ENCODE results near the gene TTLL13.

The TTLL13 gene

GRCh38 chr15:90239371-90239770 is 10.0 kb upstream of the TTLL13 start:
- TF ChIP-seq EZH2phosphoT487 (IDR thresholded peaks at IDR 0.05; ENCODE audit: low read length) (no peak), CTCF (IDR thresholded peaks at IDR 0.05; ENCODE audit: low read length) (no peak), EZH2 (optimal IDR thresholded peaks at IDR 0.05; ENCODE audit: low read depth, low read length) (no peak)
- DNase-seq: no peak
- Histone ChIP-seq H3K4me3 (ENCODE audit: low read length) (no peak overlapping the region), H3K9me3 (replicated peaks; ENCODE audit: insufficient read depth, low read length) (no peaks in the 10 kb centered on the region), H3K9ac (ENCODE audit: low read length) (no peak overlapping the region), H3K79me2 (ENCODE audit: low read length) (no peaks in the 10 kb centered on the region), H3K4me2 (ENCODE audit: low read depth, low read length) (no peak overlapping the region), H3K27me3 (replicated peaks; ENCODE audit: insufficient read depth, low read length) (no peaks in the 10 kb centered on the region), H3K27ac (ENCODE audit: low read length) (no peak overlapping the region), H3K4me1 (ENCODE audit: low read length) (no peaks in the 10 kb centered on the region), H3F3A (ENCODE audit: insufficient read depth, low read length) (peaks cover 6% of the 10 kb centered on the region; the same call in 1 of the 2 replicates), H2AFZ (ENCODE audit: low read length) (no peak overlapping the region), H3K9me2 (replicated peaks; ENCODE audit: insufficient read depth, low read length) (no peaks in the 10 kb centered on the region), H3K36me3 (replicated peaks; ENCODE audit: insufficient read depth, low read length) (no peaks in the 10 kb centered on the region), H4K20me1 (ENCODE audit: insufficient read depth, low read length) (no peaks in the 10 kb centered on the region)

- no peak overlapping the region for H2AFZ ChIP-seq (ENCODE audit: low read length)
- H4K20me1 ChIP-seq (ENCODE audit: insufficient read depth, low read length): no peaks in the 10 kb centered on the region
- DNase-seq: no peak
- no peak overlapping the region for H3K27ac ChIP-seq (ENCODE audit: low read length)
- H3K4me3 ChIP-seq (ENCODE audit: low read length): no peak overlapping the region
- no peaks in the 10 kb centered on the region for H3K27me3 ChIP-seq (replicated peaks; ENCODE audit: insufficient read depth, low read length)
- no peaks in the 10 kb centered on the region for H3K9me2 ChIP-seq (replicated peaks; ENCODE audit: insufficient read depth, low read length)
- no peaks in the 10 kb centered on the region for H3K4me1 ChIP-seq (ENCODE audit: low read length)
- H3F3A ChIP-seq (ENCODE audit: insufficient read depth, low read length): no peaks in the 10 kb centered on the region
- H3K9me3 ChIP-seq (replicated peaks; ENCODE audit: insufficient read depth, low read length): no peaks in the 10 kb centered on the region
- no peaks in the 10 kb centered on the region for H3K79me2 ChIP-seq (ENCODE audit: low read length)
- TF ChIP-seq CTCF (IDR thresholded peaks at IDR 0.05; ENCODE audit: low read length): no peak
- TF ChIP-seq EZH2 (optimal IDR thresholded peaks at IDR 0.05; ENCODE audit: low read depth, low read length): no peak
- no peak for TF ChIP-seq EZH2phosphoT487 (IDR thresholded peaks at IDR 0.05; ENCODE audit: low read length)
- H3K4me2 ChIP-seq (ENCODE audit: low read depth, low read length): no peak overlapping the region
- H3K36me3 ChIP-seq (replicated peaks; ENCODE audit: insufficient read depth, low read length): no peaks in the 10 kb centered on the region
- no peak overlapping the region for H3K9ac ChIP-seq (ENCODE audit: low read length)
Observed at GRCh38 chr15:90240856-90241255, 8.5 kb upstream of the TTLL13 start.

- no peaks in the 10 kb centered on the region for H3K36me3 ChIP-seq (replicated peaks; ENCODE audit: insufficient read depth, low read length)
- no peak overlapping the region for H2AFZ ChIP-seq (ENCODE audit: low read length)
- no peak overlapping the region for H3K4me2 ChIP-seq (ENCODE audit: low read depth, low read length)
- no peaks in the 10 kb centered on the region for H3K79me2 ChIP-seq (ENCODE audit: low read length)
- no peaks in the 10 kb centered on the region for H3K27me3 ChIP-seq (replicated peaks; ENCODE audit: insufficient read depth, low read length)
- H3K9me3 ChIP-seq (replicated peaks; ENCODE audit: insufficient read depth, low read length): no peaks in the 10 kb centered on the region
- DNase-seq: no peak
- H3K27ac ChIP-seq (ENCODE audit: low read length): no peak overlapping the region
- no peaks in the 10 kb centered on the region for H3K4me1 ChIP-seq (ENCODE audit: low read length)
- no peaks in the 10 kb centered on the region for H3F3A ChIP-seq (ENCODE audit: insufficient read depth, low read length)
- TF ChIP-seq EZH2phosphoT487 (IDR thresholded peaks at IDR 0.05; ENCODE audit: low read length): no peak
- no peak for TF ChIP-seq CTCF (IDR thresholded peaks at IDR 0.05; ENCODE audit: low read length)
- no peak for TF ChIP-seq EZH2 (optimal IDR thresholded peaks at IDR 0.05; ENCODE audit: low read depth, low read length)
- H3K9me2 ChIP-seq (replicated peaks; ENCODE audit: insufficient read depth, low read length): no peaks in the 10 kb centered on the region
- no peak overlapping the region for H3K4me3 ChIP-seq (ENCODE audit: low read length)
- no peak overlapping the region for H3K9ac ChIP-seq (ENCODE audit: low read length)
- H4K20me1 ChIP-seq (ENCODE audit: insufficient read depth, low read length): no peaks in the 10 kb centered on the region
Observed at GRCh38 chr15:90241343-90242192, 7.8 kb upstream of the TTLL13 start.
